Liver (tissue), 3 donors: ENCODE measurements around the gene SUMF2.

Experiments
- CTCF ChIP-seq: fragments of 150-350 bp; IDR thresholded peaks from 2 replicates; pipeline ENCODE4 v1.5.1; 2017; ENCODE audit warnings: improper control_type of control experiment, low read depth, low read length; ENCODE audit not compliant: missing input control
- EGR1 ChIP-seq, 2 donors: IDR thresholded peaks; 2 replicates each; pipeline ENCODE4 v1.6.1; 2016 to 2018; ENCODE audit warnings: antibody characterized with exemption in 2 of 2, low read depth in 2 of 2
- JUND ChIP-seq, 2 donors: IDR thresholded peaks; 2 replicates each; pipeline ENCODE4 v1.6.1; 2016; ENCODE audit warnings: antibody characterized with exemption in 2 of 2
- MAX ChIP-seq: IDR thresholded peaks from 2 replicates; pipeline ENCODE4 v1.6.1; 2016; ENCODE audit warnings: antibody characterized with exemption
- RAD21 ChIP-seq, 2 donors: IDR thresholded peaks; 2 replicates each; pipeline ENCODE4 v1.6.1; 2016; ENCODE audit warnings: antibody characterized with exemption in 2 of 2, mild to moderate bottlenecking in 2 of 2
- YY1 ChIP-seq: IDR thresholded peaks from 2 replicates; pipeline ENCODE4 v1.6.1; 2016; ENCODE audit warnings: antibody characterized with exemption, mild to moderate bottlenecking
- donor health status: healthy.
- donor health status: healthy.

GRCh38 chr7:56030340-56030739, 33.7 kb upstream of the SUMF2 start:
- TF ChIP-seq CTCF (no peak), MAX (no peak), RAD21 (IDR thresholded peaks at IDR 0.05) (no peak), JUND (IDR thresholded peaks at IDR 0.05) (no peak), EGR1 (IDR thresholded peaks at IDR 0.05; ENCODE audit: low read depth in 2 of 2) (no peak), YY1 (no peak)
